ENCODE measurements around the gene ZNF213. TPM values are rescaled to one million over a fixed set of nuclear protein-coding genes. Genes with fewer than 3 reads are reported as not detected.

Gene ZNF213
- polyA plus RNA-seq, 1 donor (not counting 4 experiments of a cell fraction or from before 2014, with no cell fraction given) = 0.51 TPM

- Histone ChIP-seq H4K20me1 (ENCODE audit: control insufficient read depth, extremely low read depth, insufficient read depth, low read length) (no peaks in the 10 kb centered on the region), H3K4me3 (ENCODE audit: control insufficient read depth in 2 of 3, extremely low read depth in 1 of 3, insufficient read depth in 2 of 3, low read depth in 1 of 3, low read length in 3 of 3) (peak overlapping the region; percentile 31 to 71 (median 36)), H3K27me3 (ENCODE audit: control insufficient read depth, extremely low read depth, insufficient read depth, low read length) (no peaks in the 10 kb centered on the region), H3K9me1 (ENCODE audit: control insufficient read depth, extremely low read depth, insufficient read depth, low read length) (no peaks in the 10 kb centered on the region), H3K79me2 (ENCODE audit: control insufficient read depth, insufficient read depth, low read length) (no peaks in the 10 kb centered on the region), H3K36me3 (ENCODE audit: control insufficient read depth in 2 of 2, extremely low read depth in 1 of 2, insufficient read depth in 2 of 2, low read length in 2 of 2) (no peaks in the 10 kb centered on the region), H3K9ac (ENCODE audit: control insufficient read depth, extremely low read depth, insufficient read depth, low read length) (no peak overlapping the region), H2AFZ (ENCODE audit: control insufficient read depth, low read length) (no peak overlapping the region), H3K4me1 (ENCODE audit: control insufficient read depth, extremely low read depth, insufficient read depth, low read length) (peaks cover 23% of the 10 kb centered on the region), H3K4me2 (ENCODE audit: control insufficient read depth, extremely low read depth, insufficient read depth, low read depth, low read length) (peak overlapping the region; percentile 66), H3K27ac (ENCODE audit: control insufficient read depth, insufficient read depth, low read length) (no peak overlapping the region), H3K9me3 (ENCODE audit: control insufficient read depth, low read depth, low read length) (no peaks in the 10 kb centered on the region)
- DNase-seq (ENCODE audit: low read depth, low spot score) (no peak), FAIRE-seq (no peak)
- TF ChIP-seq EZH2 (IDR thresholded peaks at IDR 0.05; ENCODE audit: low read length) (no peak), CTCF (optimal IDR thresholded peaks at IDR 0.05 in 1 of 3, IDR thresholded peaks at IDR 0.05 in 1 of 3, conservative IDR thresholded peaks at IDR 0.05 in 1 of 3; ENCODE audit: extremely low read depth in 1 of 3, insufficient read depth in 2 of 3, low read length in 3 of 3) (no peak)
- dilution Hi-C loops (cut with MboI; ENCODE audit: extremely low pct_ligation_motif_present, low sequenced_read_pairs) = no loop called here
Observed at GRCh38 chr16:3171181-3171854, 36.5 kb downstream of the ZNF213 start.

- dilution Hi-C loops (cut with MboI; ENCODE audit: extremely low pct_ligation_motif_present, low sequenced_read_pairs) = no loop called here
- no peak overlapping the region for H3K9ac ChIP-seq (ENCODE audit: control insufficient read depth, extremely low read depth, insufficient read depth, low read length)
- H3K27ac ChIP-seq (ENCODE audit: control insufficient read depth, insufficient read depth, low read length) = no peak overlapping the region
- H3K4me3 ChIP-seq (ENCODE audit: control insufficient read depth in 2 of 3, extremely low read depth in 1 of 3, insufficient read depth in 2 of 3, low read depth in 1 of 3, low read length in 3 of 3) = peak overlapping the region; percentile 31 to 71 (median 36)
- no peaks in the 10 kb centered on the region for H3K36me3 ChIP-seq (ENCODE audit: control insufficient read depth in 2 of 2, extremely low read depth in 1 of 2, insufficient read depth in 2 of 2, low read length in 2 of 2)
- H3K79me2 ChIP-seq (ENCODE audit: control insufficient read depth, insufficient read depth, low read length) = no peaks in the 10 kb centered on the region
- no peak for TF ChIP-seq EZH2 (IDR thresholded peaks at IDR 0.05; ENCODE audit: low read length)
- TF ChIP-seq CTCF (optimal IDR thresholded peaks at IDR 0.05 in 1 of 3, IDR thresholded peaks at IDR 0.05 in 1 of 3, conservative IDR thresholded peaks at IDR 0.05 in 1 of 3; ENCODE audit: extremely low read depth in 1 of 3, insufficient read depth in 2 of 3, low read length in 3 of 3) = no peak
- peak overlapping the region; percentile 66 for H3K4me2 ChIP-seq (ENCODE audit: control insufficient read depth, extremely low read depth, insufficient read depth, low read depth, low read length)
- peaks cover 23% of the 10 kb centered on the region for H3K4me1 ChIP-seq (ENCODE audit: control insufficient read depth, extremely low read depth, insufficient read depth, low read length)
- DNase-seq (ENCODE audit: low read depth, low spot score) (no peak), FAIRE-seq (no peak)
- no peaks in the 10 kb centered on the region for H4K20me1 ChIP-seq (ENCODE audit: control insufficient read depth, extremely low read depth, insufficient read depth, low read length)
- H3K9me1 ChIP-seq (ENCODE audit: control insufficient read depth, extremely low read depth, insufficient read depth, low read length) = no peaks in the 10 kb centered on the region
- H3K27me3 ChIP-seq (ENCODE audit: control insufficient read depth, extremely low read depth, insufficient read depth, low read length) = no peaks in the 10 kb centered on the region
- no peak overlapping the region for H2AFZ ChIP-seq (ENCODE audit: control insufficient read depth, low read length)
- H3K9me3 ChIP-seq (ENCODE audit: control insufficient read depth, low read depth, low read length) = no peaks in the 10 kb centered on the region
Observed at GRCh38 chr16:3171855-3172593, 37.2 kb downstream of the ZNF213 start.

Measured in keratinocyte (primary cell).